ENCODE measurements around the gene RPL10A.

The RPL10A gene

DNA sequence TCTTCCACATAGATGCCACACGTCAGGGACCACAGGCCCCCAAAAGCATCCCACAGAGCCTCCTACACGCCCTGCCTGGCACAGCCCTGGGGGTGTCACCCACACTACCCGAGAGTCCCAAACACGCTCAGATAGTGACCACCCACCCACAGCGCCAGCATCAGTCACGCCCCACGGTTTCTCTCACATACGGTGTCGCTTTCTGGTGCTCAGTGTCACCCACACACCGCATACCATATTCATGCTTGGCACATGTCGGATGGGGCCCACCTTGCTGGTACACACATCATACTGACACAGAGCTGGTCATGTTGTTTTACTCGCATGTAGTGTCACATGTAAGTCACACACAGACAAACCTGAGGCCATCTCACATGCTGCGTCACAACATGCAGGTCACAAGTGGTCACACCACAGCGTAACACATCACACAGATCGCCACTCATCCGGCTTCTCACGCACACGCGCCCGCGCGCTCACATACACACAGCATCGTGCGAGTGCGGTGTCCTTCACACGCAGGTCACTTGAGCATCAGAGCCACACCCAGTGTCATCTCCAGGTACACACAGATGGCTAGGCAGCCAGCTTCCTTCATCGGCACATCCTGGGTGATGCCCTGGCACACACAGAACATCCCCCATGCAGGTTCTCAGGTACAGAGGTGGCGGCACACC, 25.2 kb downstream of the RPL10A start:
- no peak for DNase-seq

DNA sequence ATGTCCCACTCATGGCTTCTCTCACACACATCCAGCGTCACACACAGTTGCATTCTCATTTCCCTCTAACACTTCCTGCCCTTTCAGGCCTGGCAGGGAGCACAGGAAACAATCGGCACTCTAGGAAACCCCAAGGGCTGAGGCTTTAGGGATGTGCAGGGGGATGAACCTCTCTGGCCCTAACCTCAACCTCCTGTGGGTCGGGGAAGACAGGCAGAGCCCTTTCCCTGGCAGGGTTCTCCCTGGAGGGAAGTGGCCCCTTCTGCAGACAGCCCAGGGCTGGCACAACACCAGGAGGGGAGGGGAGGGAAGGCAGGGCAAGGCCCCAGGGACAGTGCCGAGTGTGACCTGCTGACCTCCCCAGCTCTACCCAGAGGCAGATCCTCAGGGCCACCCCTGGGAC, 26.0 kb downstream of the RPL10A start:
- DNase-seq, result no peak

- no peak for DNase-seq
Observed at GRCh38 chr6:35495258-35496035, 27.2 kb downstream of the RPL10A start.

GRCh38 chr6:35496036-35496840, 28.0 kb downstream of the RPL10A start:
- DNase-seq, result no peak

DNA sequence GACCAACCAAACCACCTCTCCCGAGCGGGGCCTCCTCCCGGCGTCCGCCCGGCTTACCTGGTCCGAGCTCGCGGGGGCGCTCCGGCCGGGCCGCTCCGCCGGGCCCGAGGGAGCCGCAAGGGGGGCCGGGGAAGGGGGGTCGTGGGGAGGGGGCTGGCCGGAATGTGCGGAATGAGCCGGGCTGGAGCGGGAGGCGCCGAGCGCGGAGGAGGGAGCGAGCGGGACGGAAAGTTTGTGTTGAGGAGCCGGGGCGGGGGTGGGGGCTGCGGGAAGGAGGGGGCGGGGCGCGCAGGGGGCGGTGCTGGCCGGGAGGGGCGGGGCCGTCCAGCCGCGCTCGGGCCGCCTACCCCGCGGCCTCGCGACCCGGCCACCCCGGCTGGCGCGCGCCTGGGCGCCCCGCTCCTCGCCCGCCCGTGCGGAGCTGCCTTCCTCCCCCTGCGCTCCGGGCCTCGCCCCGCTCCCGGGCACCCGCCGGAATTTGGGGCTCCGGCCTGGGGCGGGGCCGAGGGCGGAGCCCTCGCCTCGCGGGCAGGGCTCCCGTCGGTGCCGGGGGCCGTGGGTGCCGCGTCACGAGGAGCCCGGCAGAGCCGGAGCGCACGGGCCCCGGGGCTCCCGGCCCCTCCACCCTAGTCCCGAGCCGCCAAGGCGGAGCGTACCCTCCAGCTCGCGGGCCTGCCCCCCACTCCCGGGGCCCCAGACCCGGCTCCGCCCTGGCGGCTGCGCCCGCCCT, 28.8 kb downstream of the RPL10A start, which contains the start of gene TEAD3:
Gene TEAD3 (minus strand): TSS at position 239 of the 730 bp plus-strand sequence.
- DNase-seq, result peak in 3 of 4 experiments; percentile 21 to 44 (median 37)

- peak in 2 of 4 experiments; percentile 23 to 30 for DNase-seq
Observed at GRCh38 chr6:35497571-35498421, 29.6 kb downstream of the RPL10A start.

DNA sequence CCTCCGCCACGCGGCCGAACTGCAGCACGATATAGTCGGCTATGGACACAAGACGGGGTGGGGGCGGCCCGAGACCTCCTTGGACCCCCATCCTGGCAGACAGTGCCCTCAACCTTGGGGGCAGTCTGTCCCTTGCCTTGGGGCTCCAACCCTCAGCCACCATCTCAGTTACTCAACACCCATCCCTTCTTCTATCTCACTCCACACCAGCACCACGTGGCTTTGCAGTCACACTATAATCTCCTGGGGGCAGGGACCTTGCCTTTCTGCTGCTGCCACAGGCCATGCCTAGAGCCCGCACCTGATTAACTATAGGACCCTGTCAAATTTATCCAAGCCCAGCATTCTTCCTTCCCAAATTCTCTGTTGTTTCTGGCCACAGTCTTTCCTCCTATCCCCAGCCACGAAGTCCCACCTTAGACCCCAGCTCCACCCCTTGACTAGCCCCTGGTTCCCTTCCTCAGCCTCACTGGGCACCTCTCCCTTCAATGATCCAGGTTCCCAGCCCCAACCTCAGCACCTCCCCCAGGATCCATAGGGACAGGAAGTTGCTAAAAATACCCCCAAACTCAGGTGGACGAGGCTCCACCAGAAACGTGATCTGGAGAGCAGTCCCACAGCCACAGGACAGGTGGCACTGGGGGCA, 30.3 kb downstream of the RPL10A start:
- DNase-seq, result no peak

- DNase-seq, result no peak
Observed at GRCh38 chr6:35499372-35499771, 31.2 kb downstream of the RPL10A start.

- DNase-seq, result no peak
Observed at GRCh38 chr6:35500782-35501181, 32.6 kb downstream of the RPL10A start.

- no peak for DNase-seq
Observed at GRCh38 chr6:35501784-35502183, 33.6 kb downstream of the RPL10A start.

GRCh38 chr6:35503534-35503933, 35.3 kb downstream of the RPL10A start:
- no peak for DNase-seq

DNA sequence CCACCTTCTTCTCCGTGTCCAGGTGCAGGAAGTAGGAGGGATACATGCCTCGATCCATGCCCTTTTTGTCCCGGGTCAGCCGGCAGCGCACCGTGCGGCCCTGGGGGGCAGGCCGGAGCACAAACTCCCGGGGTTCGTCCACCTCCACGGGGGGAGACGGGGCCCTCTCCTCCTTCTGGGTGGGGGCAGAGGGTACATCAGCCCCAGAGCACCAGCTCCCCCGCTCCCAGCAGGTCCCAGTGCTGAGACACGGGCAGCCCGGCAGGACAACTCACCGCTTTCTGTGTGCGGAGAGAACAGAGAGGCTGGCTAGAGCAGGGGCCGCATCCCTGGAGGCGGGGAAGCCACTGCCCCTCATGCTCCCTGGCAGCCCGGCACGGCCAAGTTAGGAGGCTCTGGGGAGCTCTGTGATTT, 37.8 kb downstream of the RPL10A start:
- no peak for DNase-seq

DNA sequence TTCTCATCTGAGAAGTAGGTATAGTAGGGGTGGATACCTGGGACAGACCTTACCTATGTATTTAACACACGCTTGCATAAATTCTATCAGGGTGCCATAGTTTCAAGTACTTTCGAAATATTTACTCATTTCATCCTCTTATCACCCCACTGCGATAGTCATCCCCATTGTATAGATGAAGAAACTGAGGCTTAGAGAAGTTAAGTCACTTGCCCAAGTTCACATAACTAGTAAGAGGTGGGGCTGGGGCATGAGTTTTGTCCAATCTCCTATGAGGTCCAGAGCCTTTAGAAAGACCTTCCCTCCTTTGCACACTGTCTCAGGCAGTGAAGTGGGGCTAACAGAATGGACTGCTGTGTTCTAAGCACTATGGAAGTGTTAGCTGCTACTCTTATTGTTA, 38.3 kb downstream of the RPL10A start:
- no peak for DNase-seq

GRCh38 chr6:35507221-35507620, 39.0 kb downstream of the RPL10A start:
- no peak for DNase-seq

DNA sequence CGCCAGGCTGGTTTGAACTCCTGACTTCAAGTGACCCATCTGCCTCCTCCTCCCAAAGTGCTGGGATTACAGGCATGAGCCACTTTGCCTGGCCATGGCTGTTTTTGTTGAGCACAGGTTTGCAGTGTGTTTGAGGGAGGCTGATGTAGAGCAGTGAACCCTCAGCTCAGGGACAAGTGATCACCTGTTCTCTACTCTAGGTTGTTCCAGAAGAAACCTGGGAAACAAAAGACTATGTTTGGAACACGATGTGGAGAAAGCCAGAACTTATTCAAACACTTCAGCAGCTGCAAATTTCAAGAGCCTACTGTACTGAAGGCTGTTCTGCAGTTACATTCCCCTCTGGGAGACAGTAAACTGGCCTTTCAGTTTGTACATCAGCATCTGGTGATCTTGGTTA, 39.8 kb downstream of the RPL10A start:
- DNase-seq, result no peak

DNA sequence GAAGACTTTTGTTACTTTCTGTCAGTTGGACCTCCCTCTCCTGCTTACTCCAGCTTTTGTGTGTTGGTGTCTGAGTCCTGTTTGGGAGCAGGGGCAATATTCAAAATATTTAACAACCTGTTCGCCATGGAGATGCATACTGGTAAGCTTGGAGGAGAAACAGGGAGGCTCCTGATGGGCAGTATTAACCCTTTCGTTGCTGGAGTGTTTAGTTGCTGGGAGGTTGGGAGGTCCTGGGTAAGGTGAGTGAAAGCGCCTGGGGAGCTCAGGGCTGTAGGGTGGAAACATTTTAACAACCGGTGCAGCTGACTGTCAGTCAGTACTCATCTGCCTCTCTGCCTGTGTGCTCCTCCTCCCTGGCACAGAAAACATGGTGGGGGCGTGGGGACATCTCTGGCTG, 40.3 kb downstream of the RPL10A start:
- no peak for DNase-seq

- no peak for DNase-seq
Observed at GRCh38 chr6:35510916-35511561, 42.8 kb downstream of the RPL10A start.

GRCh38 chr6:35511562-35511941, 43.4 kb downstream of the RPL10A start:
- DNase-seq, result no peak

DNA sequence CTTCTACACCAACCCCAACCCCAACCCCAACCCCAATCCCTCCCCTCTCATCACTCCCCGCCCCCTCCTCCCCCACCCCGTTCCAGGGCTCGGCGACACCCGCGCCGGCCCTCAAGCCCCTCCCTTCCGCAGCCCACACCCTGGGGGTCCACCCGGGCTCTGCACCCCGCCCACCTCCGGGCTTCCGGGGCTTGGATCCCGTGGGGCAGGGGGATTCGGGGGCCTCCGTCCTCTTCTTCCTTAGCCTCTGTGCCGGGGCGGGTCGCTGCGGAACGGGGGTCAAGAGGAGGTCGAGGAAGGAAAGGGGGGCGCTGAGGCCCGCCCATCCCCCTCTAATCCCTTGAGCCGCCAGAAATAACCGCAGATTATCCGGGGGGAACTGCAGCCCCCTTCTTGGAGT, 43.8 kb downstream of the RPL10A start:
- DNase-seq, result no peak

DNA sequence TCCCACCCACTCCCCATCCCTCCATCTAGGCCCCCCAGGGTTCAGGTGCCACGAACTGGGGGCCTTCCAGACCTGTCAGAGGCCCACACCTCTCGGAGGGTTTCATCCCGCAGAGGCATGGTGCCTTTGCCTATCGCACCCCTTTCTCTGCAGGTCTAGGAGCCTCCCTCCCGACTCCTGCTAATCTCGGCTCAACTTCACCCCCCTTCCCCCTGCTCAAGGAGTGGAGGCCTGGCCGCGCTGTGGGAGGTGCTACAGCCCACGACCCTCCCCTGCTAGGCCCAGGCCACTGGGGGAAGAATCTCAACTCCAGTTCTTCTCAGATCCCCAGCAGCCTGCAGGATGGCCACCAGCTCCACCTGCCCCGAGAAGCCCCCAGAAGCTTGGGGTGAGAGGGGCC, 44.5 kb downstream of the RPL10A start, which contains the start of gene TULP1:
Gene TULP1 (minus strand): TSS at position 157 of the 400 bp plus-strand sequence. CDS start 38 bp downstream, at position 119.
- no peak for DNase-seq

- DNase-seq, result no peak
Observed at GRCh38 chr6:35514587-35514986, 46.4 kb downstream of the RPL10A start.

Measured in activated naive CD4-positive, alpha-beta T cell (primary cell).